Tibial artery (tissue), 4 donors: ENCODE data around the gene ABCC3.

Experiments
- DNase-seq, 2 donors: peaks; one replicate each; pipeline ENCODE4 v3.0.0-alpha.2; 2019
- H3K27ac ChIP-seq, 2 donors: fragments of 200-600 bp; sonication (generic) in 1 of 2; 1 replicate in 1 of 2; 2 replicates in 1 of 2; pipeline ENCODE4 v1.5.1; 2018 to 2019; ENCODE audit warnings: mild to moderate bottlenecking in 1 of 2
- H3K27me3 ChIP-seq, 2 donors: fragments of 200-600 bp; sonication (generic) in 1 of 2; one replicate each; pipeline versions ENCODE4 v1.5.1 to v1.6.0; 2016 to 2019
- H3K36me3 ChIP-seq, 3 donors: fragments of 200-600 bp; sonication (generic) in 2 of 3; one replicate each; pipeline ENCODE4 v1.5.1; 2016 to 2019; ENCODE audit warnings: mild to moderate bottlenecking in 2 of 3
- H3K4me1 ChIP-seq, 4 donors: fragments of 200-600 bp; sonication (generic) in 2 of 4; 1 replicate in 3 of 4; 2 replicates in 1 of 4; pipeline ENCODE4 v1.5.1; 2016 to 2019
- H3K4me3 ChIP-seq, 2 donors: fragments of 200-600 bp; sonication (generic) in 1 of 2; 1 replicate in 1 of 2; 2 replicates in 1 of 2; pipeline ENCODE4 v1.5.1; 2018 to 2019; ENCODE audit warnings: mild to moderate bottlenecking in 2 of 2
- H3K9me3 ChIP-seq, 3 donors: fragments of 200-600 bp; sonication (generic) in 1 of 3; one replicate each; pipeline ENCODE4 v1.5.1; 2016 to 2019
- CTCF ChIP-seq, 2 experiments: fragments of 200-600 bp in 1 of 2; fragments of 450-650 bp in 1 of 2; IDR thresholded peaks; one replicate each; pipeline ENCODE4 v1.5.1; 2017 to 2019; ENCODE audit warnings: antibody characterized with exemption in 2 of 2, mild to moderate bottlenecking in 1 of 2, moderate library complexity in 1 of 2
- intact Hi-C: fragments of 100-400 bp; cut with DNase I; formaldehyde crosslinking; loops from one replicate; pipeline ENCODE4 v1.15.0; 2023; ENCODE audit warnings: low total_unique reads

The ABCC3 gene

GRCh38 chr17:50619489-50619888, 15.2 kb upstream of the ABCC3 start:
- Histone ChIP-seq H3K4me1 (no peaks in the 10 kb centered on the region), H3K36me3 (no peaks in the 10 kb centered on the region), H3K27me3 (peaks cover 0 to 22% of the 10 kb centered on the region in 2 donors), H3K4me3 (no peak overlapping the region), H3K9me3 (no peaks in the 10 kb centered on the region), H3K27ac (no peak overlapping the region)
- no peak for DNase-seq
- intact Hi-C loops: no loop called here
- no peak for TF ChIP-seq CTCF (IDR thresholded peaks at IDR 0.05)

- intact Hi-C loops: no loop called here
- no peak overlapping the region for H3K27ac ChIP-seq
- H3K9me3 ChIP-seq: no peaks in the 10 kb centered on the region
- H3K27me3 ChIP-seq: peaks cover 0 to 22% of the 10 kb centered on the region in 2 donors
- H3K4me1 ChIP-seq: no peaks in the 10 kb centered on the region
- no peaks in the 10 kb centered on the region for H3K36me3 ChIP-seq
- no peak overlapping the region for H3K4me3 ChIP-seq
- DNase-seq: no peak
- no peak for TF ChIP-seq CTCF (IDR thresholded peaks at IDR 0.05)
These were observed 14.4 kb upstream of the ABCC3 start for GRCh38 chr17:50620237-50620636.

- no peaks in the 10 kb centered on the region for H3K9me3 ChIP-seq
- intact Hi-C loops: no loop called here
- no peaks in the 10 kb centered on the region for H3K36me3 ChIP-seq
- peaks cover 0 to 22% of the 10 kb centered on the region in 2 donors for H3K27me3 ChIP-seq
- DNase-seq: no peak
- TF ChIP-seq CTCF (IDR thresholded peaks at IDR 0.05): no peak
- no peak overlapping the region for H3K4me3 ChIP-seq
- H3K4me1 ChIP-seq: peaks cover 0 to under 1% (median 0%) of the 10 kb centered on the region in 4 donors
- no peak overlapping the region for H3K27ac ChIP-seq
These were observed 13.8 kb upstream of the ABCC3 start for GRCh38 chr17:50620858-50621257.

GRCh38 chr17:50621574-50622031, 13.1 kb upstream of the ABCC3 start:
- H3K9me3 ChIP-seq: no peaks in the 10 kb centered on the region
- DNase-seq: no peak

GRCh38 chr17:50624321-50624934, 10.3 kb upstream of the ABCC3 start:
- H3K9me3 ChIP-seq: no peaks in the 10 kb centered on the region
- H3K27ac ChIP-seq: no peak overlapping the region
- H3K27me3 ChIP-seq: peaks cover 0 to 46% of the 10 kb centered on the region in 2 donors
- no peak overlapping the region for H3K4me3 ChIP-seq
- no peak for DNase-seq
- no peak for TF ChIP-seq CTCF (IDR thresholded peaks at IDR 0.05)
- H3K4me1 ChIP-seq: peaks cover 0 to 7% (median 4%) of the 10 kb centered on the region in 4 donors
- H3K36me3 ChIP-seq: no peaks in the 10 kb centered on the region
- intact Hi-C loops: no loop called here

More at GRCh38 chr17:50621574-50622031, 13.1 kb upstream of the ABCC3 start:
- Histone ChIP-seq H3K4me3 (no peak overlapping the region), H3K27ac (no peak overlapping the region), H3K4me1 (peaks cover 0 to 7% (median 4%) of the 10 kb centered on the region in 4 donors), H3K27me3 (peaks cover 0 to 26% of the 10 kb centered on the region in 2 donors), H3K36me3 (no peaks in the 10 kb centered on the region)
- intact Hi-C loops: no loop called here
- no peak for TF ChIP-seq CTCF (IDR thresholded peaks at IDR 0.05)
